H1 (cell line): ENCODE results near the gene KLHL26. TPM values are rescaled to one million over a fixed set of nuclear protein-coding genes. Genes with fewer than 3 reads are reported as not detected.

Source experiments
- ASH2L ChIP-seq: fragments of 200-600, 300-600 bp; sonication (generic); IDR thresholded peaks from one replicate; pipeline ENCODE4 v1.7.1; 2017; ENCODE audit warnings: low read length
- ATF2 ChIP-seq: IDR thresholded peaks from 2 replicates; pipeline ENCODE4 v1.6.1; 2012; ENCODE audit warnings: low read length, inconsistent platforms
- BACH1 ChIP-seq: IDR thresholded peaks from 2 replicates; pipeline ENCODE4 v1.6.1; 2012; ENCODE audit warnings: low read length, improper control_type of control experiment
- HDAC6 ChIP-seq: IDR thresholded peaks from one replicate; pipeline ENCODE4 v1.7.1; 2012; ENCODE audit warnings: low read depth, mild to moderate bottlenecking, inconsistent platforms, low read length, moderate library complexity
- KDM4A ChIP-seq: IDR thresholded peaks from one replicate; pipeline ENCODE4 v1.7.1; 2012; ENCODE audit warnings: low read depth, mild to moderate bottlenecking, moderate library complexity, low read length, inconsistent platforms; ENCODE audit not compliant: severe bottlenecking
- NANOG ChIP-seq: IDR thresholded peaks from 2 replicates; pipeline ENCODE4 v1.6.1; 2011; ENCODE audit warnings: low read length, low read depth, mild to moderate bottlenecking, inconsistent platforms; ENCODE audit not compliant: insufficient read depth, poor library complexity, severe bottlenecking
- RNF2 ChIP-seq: fragments of 200-900, 300-1000 bp; sonication (generic); IDR thresholded peaks from 2 replicates; pipeline ENCODE4 v1.7.1; 2016; ENCODE audit warnings: borderline replicate concordance, low read depth, mild to moderate bottlenecking, antibody characterized with exemption, low read length; ENCODE audit not compliant: poor library complexity, severe bottlenecking; ENCODE audit errors: missing control alignments
- RXRA ChIP-seq: IDR thresholded peaks from 2 replicates; pipeline ENCODE4 v1.6.1; 2011; ENCODE audit warnings: low read depth, mild to moderate bottlenecking, low read length, moderate library complexity; ENCODE audit not compliant: insufficient read depth
- SUZ12 ChIP-seq: fragments of 200-600 bp; sonication (generic); IDR thresholded peaks from 2 replicates; pipeline ENCODE4 v1.6.1; 2012; ENCODE audit warnings: mild to moderate bottlenecking, inconsistent platforms, low read length, moderate library complexity, mixed read lengths
- polyA plus RNA-seq, 7 experiments: library from polyadenylated mRNA; depleted of rRNA in 3 of 7; stranded (reverse) in 5 of 7; unstranded in 2 of 7; fragments of >200 nt in 5 of 7; fragments of 200-250 nt in 2 of 7; gene quantifications; 1 replicate in 5 of 7; 2 replicates in 1 of 7; 4 replicates in 1 of 7; pipeline versions ENCODE4 v1.2.1 to v1.2.3, GENCODE V29; 2011 to 2013; ENCODE audit warnings: missing spikeins in 2 of 7, mixed read lengths in 2 of 7
- total RNA-seq: library from RNA; stranded (reverse); fragmentation: NEBNext Ultra II Directional; extraction: Animal tissue kit (Norgen Biotek cat#: 25700); gene quantifications from 2 replicates; pipeline ENCODE4 v1.2.1, GENCODE V29; 2021

The KLHL26 gene
- total and polyA plus RNA-seq, 2 of the 8 experiments (the other 6 are each of a cell fraction or from before 2014, with no cell fraction given): 2.2 to 8.8 TPM

DNA sequence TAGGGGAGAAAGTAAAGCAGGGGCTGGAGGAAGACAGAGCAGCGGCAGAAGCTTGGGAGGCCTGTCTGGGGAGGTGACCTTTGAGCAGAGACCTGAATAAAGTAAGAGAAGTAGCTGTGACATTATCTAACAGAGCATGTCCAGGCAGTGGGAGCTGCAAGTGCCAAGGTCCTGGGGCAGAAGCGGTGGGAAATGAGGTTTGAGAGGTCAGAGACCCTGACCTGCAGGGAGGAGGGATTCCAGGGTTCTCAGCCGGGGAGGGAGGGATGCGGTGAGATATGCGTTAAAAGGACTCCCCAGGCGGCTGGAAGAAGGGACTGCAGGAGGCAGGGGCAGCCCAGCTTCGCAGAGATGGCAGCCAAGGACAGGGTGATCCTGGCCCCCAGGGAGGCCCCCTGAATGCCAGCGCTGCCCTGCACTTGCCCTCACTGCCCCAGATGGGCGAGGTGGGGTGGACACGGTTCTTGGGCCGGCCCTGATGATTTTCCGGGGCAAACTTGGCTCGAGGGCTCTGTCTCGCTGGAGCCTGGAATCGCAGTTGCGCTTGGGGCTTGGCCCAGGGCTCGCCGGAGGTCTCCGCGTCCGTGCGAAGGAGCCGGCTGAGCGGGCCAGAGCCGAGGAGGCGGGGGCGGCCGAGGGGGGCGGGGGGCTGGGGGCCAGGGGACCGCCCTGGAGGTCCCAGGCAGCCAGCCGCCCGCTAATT lies 33.4 kb upstream of the KLHL26 start (continued):
- TF ChIP-seq HDAC6: no peak
- TF ChIP-seq KDM4A: peak; percentile 27
- TF ChIP-seq ATF2: no peak
- TF ChIP-seq ASH2L: no peak
- peak; percentile 9; the same call in 1 of the 2 replicates for TF ChIP-seq SUZ12
- TF ChIP-seq BACH1: no peak
- no peak for TF ChIP-seq RNF2
- TF ChIP-seq RXRA: no peak
- no peak for TF ChIP-seq NANOG
